Measurements from ENCODE around the gene BTN2A1.
"Not testable (repeated sequence)": the region's sequence is repeated elsewhere in the genome, so short reads cannot be mapped to it uniquely, and the experiment has no call there.

BTN2A1 gene

DNA sequence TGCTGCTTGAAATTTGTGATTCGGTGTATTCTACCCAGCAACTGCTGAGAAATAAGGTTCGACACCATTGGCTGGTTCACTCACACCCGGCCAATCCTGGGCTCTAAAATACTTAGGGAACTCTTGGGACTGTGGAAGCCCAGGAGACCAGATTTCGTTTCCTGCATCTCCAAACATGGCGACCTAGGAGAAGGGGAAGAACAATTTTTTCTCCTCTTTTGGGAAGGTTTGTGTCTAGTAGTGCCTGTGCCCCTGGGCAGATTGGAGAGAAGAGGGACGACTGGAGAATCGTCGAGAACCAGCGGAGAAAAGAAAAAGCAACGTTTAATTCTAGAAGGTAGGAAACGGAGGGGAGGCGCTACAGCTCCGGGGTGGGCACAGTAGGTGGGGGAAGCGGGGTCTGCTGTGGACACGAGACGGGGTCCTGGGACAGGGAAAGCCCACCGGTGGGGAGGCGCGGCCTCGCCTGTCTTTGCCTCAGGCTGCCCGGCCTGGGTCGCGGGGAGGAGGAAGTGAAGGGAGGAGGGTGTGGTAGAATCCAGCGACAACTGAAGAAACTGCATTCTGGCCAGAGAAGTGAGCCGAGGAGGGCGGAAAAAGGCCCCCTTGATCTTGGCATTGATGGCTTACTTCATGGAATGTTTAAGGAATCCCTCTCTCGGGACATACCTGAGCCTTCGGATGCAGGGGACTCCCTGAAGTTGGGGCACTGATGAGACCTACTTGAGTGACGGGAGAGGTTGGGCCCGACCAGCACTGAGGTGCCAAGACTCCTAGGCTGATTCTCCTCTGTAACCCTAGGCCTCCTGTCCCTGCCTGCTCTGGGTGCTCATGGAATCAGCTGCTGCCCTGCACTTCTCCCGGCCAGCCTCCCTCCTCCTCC lies at the start of gene BTN2A1:
Gene BTN2A1, plus strand, starts transcription at position 150 of the 883 bp plus-strand sequence. Its CDS starts 682 bp downstream, at position 832.
- DNase-seq: peak; percentile 93

DNA sequence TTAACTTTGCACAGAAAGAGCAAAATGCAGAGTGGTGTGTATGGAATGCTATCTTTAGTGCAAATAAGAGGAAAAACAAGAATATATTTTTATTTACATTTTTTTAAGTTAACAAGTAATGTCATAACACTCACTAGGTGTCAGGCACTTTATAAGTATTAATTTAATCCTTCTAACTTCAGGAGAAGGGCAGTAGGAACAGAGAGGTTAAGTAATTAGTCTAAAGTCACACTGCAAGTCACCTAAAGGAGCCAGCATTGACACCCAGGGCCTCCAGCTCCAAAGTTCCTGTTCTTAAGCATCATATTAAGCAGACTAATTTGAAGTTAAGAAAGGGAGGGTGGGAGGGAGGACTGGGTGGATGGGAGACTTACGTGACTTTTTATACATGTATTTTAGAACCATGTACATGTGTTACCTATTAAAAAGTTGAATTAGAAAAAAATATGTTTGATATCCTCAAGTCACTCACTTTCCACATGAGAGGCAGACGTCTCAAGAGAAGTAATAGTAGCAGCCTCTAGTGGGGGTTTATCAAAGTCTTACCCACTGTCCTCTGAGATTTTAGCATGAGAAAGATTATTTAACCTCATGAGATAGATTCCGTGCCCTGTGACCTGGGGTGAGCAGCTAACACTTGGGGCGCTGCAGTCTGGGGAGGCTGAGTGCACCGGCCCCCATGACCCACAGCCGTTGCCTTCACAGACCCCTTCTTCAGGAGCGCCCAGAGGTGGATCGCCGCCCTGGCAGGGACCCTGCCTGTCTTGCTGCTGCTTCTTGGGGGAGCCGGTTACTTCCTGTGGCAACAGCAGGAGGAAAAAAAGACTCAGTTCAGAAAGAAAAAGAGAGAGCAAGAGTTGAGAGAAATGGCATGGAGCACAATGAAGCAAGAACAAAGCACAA lies 48.7 kb upstream of the BTN2A1 start:
- no peak for DNase-seq

DNA sequence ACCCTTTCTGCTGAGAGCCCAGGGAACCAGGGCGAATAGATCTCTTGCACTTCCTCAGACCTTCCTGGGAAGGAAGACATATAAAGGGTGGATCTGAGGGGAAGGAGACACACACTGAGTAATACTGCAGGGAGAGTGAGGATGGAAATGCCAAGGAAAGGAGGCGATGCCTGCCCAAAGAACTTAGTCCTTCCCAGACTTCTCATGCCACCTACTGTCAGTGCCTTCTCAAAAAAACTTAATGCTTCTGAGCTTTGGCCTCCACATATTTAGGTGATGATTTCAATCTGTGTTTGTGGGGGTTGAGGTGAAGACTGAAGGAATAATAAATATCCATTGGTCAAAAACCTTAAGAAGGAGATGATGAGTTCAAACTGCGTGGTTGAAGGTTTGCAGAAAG lies 46.0 kb upstream of the BTN2A1 start:
- no peak for DNase-seq

GRCh38 chr6:26412228-26412627 lies 45.5 kb upstream of the BTN2A1 start:
- DNase-seq: no peak

- no peak for DNase-seq
These were observed 44.8 kb upstream of the BTN2A1 start for GRCh38 chr6:26412954-26413353.

DNA sequence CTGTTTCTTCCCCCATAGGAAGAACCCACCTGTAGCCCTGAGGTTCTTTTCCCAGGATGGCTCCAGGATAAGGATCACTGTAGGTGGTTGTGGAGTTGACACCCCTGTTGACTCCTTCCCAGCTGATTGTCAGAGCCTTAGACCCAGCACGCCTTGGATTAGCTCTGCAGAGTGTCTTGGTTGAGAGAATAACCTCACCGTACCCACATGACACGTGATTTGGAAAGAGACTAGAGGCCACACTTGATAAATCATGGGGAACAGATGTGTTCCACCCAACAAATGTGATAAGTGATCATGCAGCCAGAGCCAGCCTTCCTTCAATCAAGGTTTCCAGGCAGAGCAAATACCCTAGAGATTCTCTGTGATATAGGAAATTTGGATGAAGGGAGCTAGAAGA lies 43.5 kb upstream of the BTN2A1 start:
- DNase-seq: no peak

GRCh38 chr6:26415036-26415614 lies 42.6 kb upstream of the BTN2A1 start:
- no peak for DNase-seq

DNA sequence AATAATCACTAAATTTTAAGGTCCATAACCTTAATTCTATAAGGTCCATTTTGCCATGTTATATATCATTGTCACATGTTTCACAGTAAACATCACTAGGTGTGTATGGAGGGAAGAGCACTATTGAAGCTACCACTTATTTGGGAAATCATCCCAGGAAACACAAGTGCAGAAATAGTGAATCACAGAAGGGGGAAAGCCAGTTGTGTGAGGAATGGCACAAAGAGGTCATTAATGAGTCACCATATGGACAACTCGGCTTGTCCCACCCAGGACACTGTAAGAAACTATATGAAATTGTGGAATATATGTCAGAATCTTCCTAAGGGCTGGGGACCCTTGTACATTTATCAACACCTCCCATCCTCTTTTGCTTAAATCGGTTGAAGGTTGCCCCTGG lies 42.0 kb upstream of the BTN2A1 start:
- no peak for DNase-seq

GRCh38 chr6:26416288-26416687 lies 41.5 kb upstream of the BTN2A1 start:
- DNase-seq: no peak

DNA sequence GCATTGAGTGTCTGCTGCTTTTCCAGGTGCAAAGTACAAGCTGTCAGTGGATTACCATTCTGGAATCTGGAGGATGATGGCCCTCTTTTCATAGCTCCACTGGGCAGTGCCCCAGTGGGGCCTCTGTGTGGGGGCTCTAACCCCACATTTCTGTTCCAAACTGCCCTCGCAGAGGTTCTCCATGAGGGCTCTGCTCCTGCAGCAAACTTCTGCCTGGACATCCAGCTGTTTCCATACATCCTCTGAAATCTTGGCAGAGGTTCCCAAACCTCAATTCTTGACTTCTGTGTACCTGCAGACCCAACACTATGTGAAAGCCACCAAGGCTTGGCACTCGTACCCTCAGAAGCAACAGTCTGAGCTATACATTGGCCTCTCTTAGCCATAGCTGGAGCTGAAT lies 39.7 kb upstream of the BTN2A1 start:
- not testable (repeated sequence) for DNase-seq

GRCh38 chr6:26418795-26419194 lies 39.0 kb upstream of the BTN2A1 start:
- not testable (repeated sequence) for DNase-seq

DNA sequence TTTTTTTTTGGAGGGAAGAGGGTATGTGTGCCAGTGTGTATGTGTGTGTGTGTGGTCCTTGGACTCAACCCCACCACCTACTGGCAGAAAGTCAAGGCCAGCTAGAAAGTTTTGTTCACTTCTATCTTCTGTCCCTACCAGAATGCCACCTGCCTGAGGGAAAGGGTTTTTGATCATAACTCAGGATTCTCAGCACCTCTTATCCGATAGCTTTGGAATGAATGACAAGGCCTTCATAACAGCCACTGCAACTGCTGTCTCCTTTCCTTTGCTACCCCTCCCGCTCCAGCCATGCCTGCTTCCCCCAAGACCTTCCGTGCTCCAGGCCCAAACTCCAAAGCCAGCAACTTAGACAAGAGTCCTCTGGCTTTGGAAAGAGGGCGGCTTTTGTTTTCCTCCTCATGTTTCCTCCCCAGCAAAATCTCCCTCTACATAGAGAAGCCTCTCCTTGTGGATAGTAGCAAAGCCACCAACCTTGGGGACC lies 37.0 kb upstream of the BTN2A1 start:
- DNase-seq: no peak

GRCh38 chr6:26421259-26422144 lies 36.3 kb upstream of the BTN2A1 start:
- DNase-seq: peak; percentile 47

DNA sequence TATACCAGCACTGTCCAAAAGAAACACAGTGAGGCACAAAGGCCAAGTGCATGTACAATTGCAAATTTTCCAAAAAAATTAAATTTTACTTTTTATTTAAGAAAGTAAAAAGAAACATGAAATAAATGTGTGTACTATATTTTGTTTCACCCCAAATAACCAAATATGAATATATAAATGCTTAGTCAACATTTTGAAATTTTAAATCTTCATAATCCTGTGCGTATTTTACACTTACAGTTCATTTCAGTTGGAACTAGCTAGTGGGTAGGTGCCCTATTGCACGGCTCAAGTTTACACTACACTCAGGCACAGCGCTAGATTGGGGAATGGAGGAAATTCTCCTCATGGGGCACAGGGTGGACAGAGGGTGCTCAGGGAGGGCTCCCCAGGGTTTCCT lies 35.4 kb upstream of the BTN2A1 start:
- no peak for DNase-seq

DNA sequence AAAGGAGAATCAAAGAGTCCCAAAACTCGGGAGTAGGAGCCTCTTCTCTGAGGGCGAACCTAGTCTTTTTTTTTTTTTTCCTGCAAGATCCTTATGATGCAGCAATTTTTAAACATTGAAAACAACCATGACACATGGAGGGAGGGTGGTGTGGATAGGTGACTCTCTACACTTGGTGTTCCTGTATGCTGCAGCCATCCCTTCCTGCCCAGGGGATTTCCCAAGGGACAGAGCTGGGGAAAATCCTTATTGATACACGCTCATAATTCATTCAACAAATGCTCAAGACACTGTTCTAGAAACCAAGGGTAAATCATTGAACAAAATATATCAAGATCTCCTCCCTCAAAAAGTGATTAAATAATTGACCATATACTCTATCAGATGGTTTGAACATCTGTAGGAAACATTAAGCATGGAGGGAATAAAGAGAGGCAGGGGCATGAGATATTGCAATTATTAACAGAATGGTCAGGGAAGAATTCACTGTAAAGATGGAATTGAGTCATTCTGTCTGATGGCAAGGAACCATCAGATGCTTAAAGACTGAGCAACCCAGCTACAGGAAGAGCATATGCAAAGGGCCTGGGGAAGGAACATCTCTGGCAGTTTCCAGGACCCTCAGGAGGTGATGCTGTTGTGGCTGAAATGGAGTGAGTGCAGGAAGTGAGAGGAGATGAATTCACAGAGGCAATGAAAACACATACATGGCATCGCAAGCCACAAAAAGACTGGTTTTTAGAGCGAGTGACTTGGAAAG lies 30.9 kb upstream of the BTN2A1 start:
- no peak for DNase-seq

DNA sequence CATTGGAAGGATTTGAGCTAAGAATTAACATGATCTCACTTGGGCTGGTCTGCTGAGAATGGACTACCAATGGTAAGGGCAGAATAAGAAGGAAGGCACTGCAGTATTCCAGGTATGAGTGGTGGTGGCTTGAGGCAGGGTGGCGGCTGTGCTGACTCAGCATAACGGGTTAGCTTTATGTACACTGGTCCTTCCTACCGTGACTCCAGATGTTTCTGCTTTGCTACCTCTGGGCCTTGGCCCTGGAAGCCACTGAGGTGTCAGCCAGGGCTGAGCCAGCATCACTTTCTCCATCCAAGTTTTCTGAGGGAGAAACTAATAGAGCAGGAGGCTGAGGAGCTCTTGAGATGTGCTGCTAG lies 30.3 kb upstream of the BTN2A1 start:
- no peak for DNase-seq

- no peak for DNase-seq
These were observed 29.5 kb upstream of the BTN2A1 start for GRCh38 chr6:26428206-26428605.

DNA sequence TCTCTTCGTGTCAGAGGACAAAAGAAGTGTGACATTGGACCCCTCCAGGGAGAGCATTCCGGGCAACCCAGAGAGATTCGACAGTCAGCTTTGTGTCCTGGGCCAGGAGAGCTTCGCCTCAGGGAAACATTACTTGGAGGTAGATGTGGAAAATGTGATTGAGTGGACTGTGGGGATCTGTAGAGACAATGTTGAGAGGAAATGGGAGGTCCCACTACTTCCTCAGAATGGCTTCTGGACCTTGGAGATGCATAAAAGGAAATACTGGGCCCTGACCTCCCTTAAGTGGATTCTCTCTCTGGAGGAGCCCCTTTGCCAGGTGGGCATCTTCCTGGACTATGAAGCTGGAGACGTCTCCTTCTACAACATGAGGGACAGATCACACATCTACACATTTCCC lies 27.0 kb upstream of the BTN2A1 start:
- no peak for DNase-seq

- no peak for DNase-seq
These were observed 26.2 kb upstream of the BTN2A1 start for GRCh38 chr6:26431258-26432172.

- DNase-seq: no peak
These were observed 25.0 kb upstream of the BTN2A1 start for GRCh38 chr6:26432627-26433201.
